CD14-positive monocyte (primary cell): ENCODE data around the gene IGHMBP2. TPM values are rescaled to one million over a fixed set of nuclear protein-coding genes. Genes with fewer than 3 reads are reported as not detected.

Experiments
- DNase-seq, 3 donors: peaks; one replicate each; pipeline ENCODE4 v3.0.0-alpha.2; 2011 to 2022
- H2AFZ ChIP-seq: 2 replicates; pipeline ENCODE4 v1.6.0; 2012; ENCODE audit warnings: mild to moderate bottlenecking, low read depth, low read length, inconsistent platforms; ENCODE audit not compliant: insufficient read depth, poor library complexity, severe bottlenecking
- H3K27ac ChIP-seq, 2 donors: 1 replicate in 1 of 2; 2 replicates in 1 of 2; pipeline ENCODE4 v1.5.1; 2012 to 2013; ENCODE audit warnings: low read length in 2 of 2, control low read depth in 1 of 2, inconsistent platforms in 1 of 2, low read depth in 1 of 2, mild to moderate bottlenecking in 1 of 2
- H3K27me3 ChIP-seq, 2 donors: one replicate each; pipeline versions ENCODE4 v1.6.0 to v1.6.1; 2011 to 2013; ENCODE audit warnings: low read length in 2 of 2; ENCODE audit not compliant: control insufficient read depth in 2 of 2, insufficient read depth in 2 of 2
- H3K36me3 ChIP-seq, 2 donors: replicated peaks in 1 of 2; 1 replicate in 1 of 2; 2 replicates in 1 of 2; pipeline versions ENCODE4 v1.5.1 to v1.6.1; 2012 to 2013; ENCODE audit warnings: low read length in 2 of 2, control low read depth in 1 of 2, inconsistent platforms in 1 of 2, mild to moderate bottlenecking in 1 of 2; ENCODE audit not compliant: insufficient read depth in 2 of 2, control insufficient read depth in 1 of 2
- H3K4me1 ChIP-seq, 2 donors: 1 replicate in 1 of 2; 2 replicates in 1 of 2; pipeline versions ENCODE4 v1.5.1 to v1.6.1; 2012 to 2013; ENCODE audit warnings: low read length in 2 of 2, control low read depth in 1 of 2, inconsistent platforms in 1 of 2, mild to moderate bottlenecking in 1 of 2, moderate library complexity in 1 of 2; ENCODE audit not compliant: insufficient read depth in 2 of 2, control insufficient read depth in 1 of 2
- H3K4me2 ChIP-seq: replicated peaks from 2 replicates; pipeline ENCODE3; 2012; ENCODE audit warnings: low read length, moderate library complexity, mild to moderate bottlenecking; ENCODE audit not compliant: poor library complexity, severe bottlenecking; ENCODE audit errors: extremely low read depth
- H3K4me3 ChIP-seq, 3 experiments: fragments of 200-600 bp in 1 of 3; sonication (generic) in 1 of 3; replicated peaks in 1 of 3; 1 replicate in 2 of 3; 2 replicates in 1 of 3; pipeline ENCODE4 v1.5.1; 2011 to 2013; ENCODE audit warnings: low read length in 3 of 3, mild to moderate bottlenecking in 3 of 3, control low read depth in 2 of 3, low read depth in 2 of 3, inconsistent platforms in 1 of 3, moderate library complexity in 1 of 3
- H3K79me2 ChIP-seq: 2 replicates; pipeline ENCODE4 v1.6.0; 2012; ENCODE audit warnings: mild to moderate bottlenecking, control low read depth, inconsistent platforms, low read length, moderate library complexity; ENCODE audit not compliant: insufficient read depth
- H3K9ac ChIP-seq: 2 replicates; pipeline ENCODE4 v1.6.0; 2017; ENCODE audit warnings: low read length, mild to moderate bottlenecking; ENCODE audit not compliant: insufficient read depth, poor library complexity, severe bottlenecking
- H3K9me3 ChIP-seq, 2 donors: replicated peaks in 1 of 2; 1 replicate in 1 of 2; 2 replicates in 1 of 2; pipeline versions ENCODE4 v1.5.1 to v1.6.1; 2012 to 2013; ENCODE audit warnings: low read length in 2 of 2, control low read depth in 1 of 2; ENCODE audit not compliant: control insufficient read depth in 1 of 2, insufficient read depth in 1 of 2
- H4K20me1 ChIP-seq: 2 replicates; pipeline ENCODE4 v1.6.0; 2012; ENCODE audit warnings: mild to moderate bottlenecking, low read length, control low read depth, moderate library complexity; ENCODE audit not compliant: insufficient read depth
- H3K27ac Mint-ChIP-seq, 7 donors: one replicate each; pipeline ENCODE4 v1.8.0; 2020; ENCODE audit warnings: mild to moderate bottlenecking in 7 of 7, mixed read lengths in 7 of 7, moderate library complexity in 6 of 7, inconsistent platforms in 2 of 7
- H3K27me3 Mint-ChIP-seq, 3 donors: one replicate each; pipeline ENCODE4 v1.8.0; 2021 to 2022; ENCODE audit warnings: low read depth in 3 of 3, mild to moderate bottlenecking in 3 of 3, mixed read lengths in 3 of 3, moderate library complexity in 3 of 3, inconsistent platforms in 1 of 3
- H3K36me3 Mint-ChIP-seq, 2 donors: one replicate each; pipeline ENCODE4 v1.8.0; 2020; ENCODE audit warnings: mixed read lengths in 2 of 2, inconsistent platforms in 1 of 2, mild to moderate bottlenecking in 1 of 2
- H3K4me1 Mint-ChIP-seq: one replicate; pipeline ENCODE4 v1.8.0; 2020; ENCODE audit warnings: mild to moderate bottlenecking, mixed read lengths
- H3K4me3 Mint-ChIP-seq, 2 donors: one replicate each; pipeline ENCODE4 v1.8.0; 2020; ENCODE audit warnings: mild to moderate bottlenecking in 2 of 2, mixed read lengths in 2 of 2, moderate library complexity in 1 of 2
- H3K9me3 Mint-ChIP-seq, 7 donors: one replicate each; pipeline ENCODE4 v1.8.0; 2020 to 2022; ENCODE audit warnings: mixed read lengths in 7 of 7, mild to moderate bottlenecking in 6 of 7, moderate library complexity in 6 of 7, inconsistent platforms in 2 of 7
- WGBS: methylation state at CpG from one replicate; pipeline ENCODE4 v1.1.5; 2013; ENCODE audit warnings: missing lambda C conversion rate; ENCODE audit not compliant: insufficient coverage; 5-methylcytosine and 5-hydroxymethylcytosine counted together
- intact Hi-C, 2 donors: fragments of 100-400 bp; cut with micrococcal nuclease; formaldehyde crosslinking; loops; one replicate each; pipeline versions ENCODE4 v1.15.0 to v1.15.1; 2023
- polyA plus RNA-seq, 3 donors: library from polyadenylated mRNA; depleted of rRNA in 1 of 3; unstranded in 2 of 3; stranded (reverse) in 1 of 3; fragments of 300-500 nt in 2 of 3; fragments of >200 nt in 1 of 3; fragmentation: Illumina TruSeq in 2 of 3; gene quantifications; 1 replicate in 2 of 3; 2 replicates in 1 of 3; pipeline ENCODE4 v1.2.3, GENCODE V29; 2012 to 2021
- TF ChIP-seq, protein P1 (sequence below): fragments of 200-600 bp; IDR thresholded peaks from one replicate; pipeline ENCODE4 v1.8.0; 2022; ENCODE audit warnings: antibody characterized with exemption, mild to moderate bottlenecking

The IGHMBP2 gene
- polyA plus RNA-seq, 3 donors: 3.9 to 14.9 (median 6.0) TPM

GRCh38 chr11:68954836-68955606 is 51.3 kb downstream of the IGHMBP2 start:
- WGBS: 25% methylated on average over 22 of the region's 30 CpGs
- Histone ChIP-seq H3K9ac (peak overlapping the region; percentile 16), H3K4me3 (peak overlapping the region in 2 of 3 experiments; percentile 10 to 61), H3K4me2 (peak overlapping the region; percentile 62), H3K27me3 (no peaks in the 10 kb centered on the region), H3K4me1 (peaks cover 18 to 19% of the 10 kb centered on the region in 2 donors), H2AFZ (peak overlapping the region; percentile 68), H3K36me3 (no peaks in the 10 kb centered on the region), H3K27ac (peak overlapping the region; percentile 7 to 68), H4K20me1 (no peaks in the 10 kb centered on the region), H3K79me2 (no peaks in the 10 kb centered on the region), H3K9me3 (no peaks in the 10 kb centered on the region)
- Mint-ChIP-seq H3K9me3 (peaks cover 0 to 7% (median 0%) of the 10 kb centered on the region in 7 donors), H3K27me3 (peaks cover 0 to 6% (median 3%) of the 10 kb centered on the region in 3 donors), H3K4me3 (peak overlapping the region; percentile 66 to 85), H3K4me1 (peaks cover 12% of the 10 kb centered on the region), H3K36me3 (peaks cover 0 to 3% of the 10 kb centered on the region in 2 donors), H3K27ac (peak overlapping the region in 6 of 7 donors; percentile 38 to 86 (median 76))
- TF ChIP-seq, protein P1, sequence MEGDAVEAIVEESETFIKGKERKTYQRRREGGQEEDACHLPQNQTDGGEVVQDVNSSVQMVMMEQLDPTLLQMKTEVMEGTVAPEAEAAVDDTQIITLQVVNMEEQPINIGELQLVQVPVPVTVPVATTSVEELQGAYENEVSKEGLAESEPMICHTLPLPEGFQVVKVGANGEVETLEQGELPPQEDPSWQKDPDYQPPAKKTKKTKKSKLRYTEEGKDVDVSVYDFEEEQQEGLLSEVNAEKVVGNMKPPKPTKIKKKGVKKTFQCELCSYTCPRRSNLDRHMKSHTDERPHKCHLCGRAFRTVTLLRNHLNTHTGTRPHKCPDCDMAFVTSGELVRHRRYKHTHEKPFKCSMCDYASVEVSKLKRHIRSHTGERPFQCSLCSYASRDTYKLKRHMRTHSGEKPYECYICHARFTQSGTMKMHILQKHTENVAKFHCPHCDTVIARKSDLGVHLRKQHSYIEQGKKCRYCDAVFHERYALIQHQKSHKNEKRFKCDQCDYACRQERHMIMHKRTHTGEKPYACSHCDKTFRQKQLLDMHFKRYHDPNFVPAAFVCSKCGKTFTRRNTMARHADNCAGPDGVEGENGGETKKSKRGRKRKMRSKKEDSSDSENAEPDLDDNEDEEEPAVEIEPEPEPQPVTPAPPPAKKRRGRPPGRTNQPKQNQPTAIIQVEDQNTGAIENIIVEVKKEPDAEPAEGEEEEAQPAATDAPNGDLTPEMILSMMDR: no peak
- peak; percentile 81 to 84 (median 82) for DNase-seq
- intact Hi-C loops: no loop called here

DNA sequence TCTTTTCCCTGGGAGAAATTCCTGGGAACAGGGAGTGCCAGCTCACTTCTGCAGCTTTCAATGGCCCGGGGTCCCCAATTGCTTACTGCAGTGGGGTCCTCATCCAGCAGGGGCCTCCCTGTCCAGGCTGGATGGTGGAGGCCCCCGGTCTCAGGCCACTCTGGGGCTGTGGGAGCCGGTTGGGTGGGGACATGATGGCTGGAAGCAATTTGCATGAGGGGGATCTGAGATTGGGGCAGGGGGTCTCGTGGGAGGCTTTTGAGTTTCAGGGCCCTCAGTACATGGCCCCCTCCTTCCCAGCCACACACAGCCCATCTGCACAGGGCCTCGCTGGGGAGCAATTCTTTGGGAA is 51.9 kb downstream of the IGHMBP2 start:
- H4K20me1 ChIP-seq: no peaks in the 10 kb centered on the region
- no peak for DNase-seq
- peak overlapping the region; percentile 7 to 68 for H3K27ac ChIP-seq
- H3K79me2 ChIP-seq: no peaks in the 10 kb centered on the region
- peak overlapping the region; percentile 16 for H3K9ac ChIP-seq
- TF ChIP-seq, protein P1: no peak
- H3K4me3 ChIP-seq: peak overlapping the region in 2 of 3 experiments; percentile 10 to 61
- no peaks in the 10 kb centered on the region for H3K9me3 ChIP-seq
- Mint-ChIP-seq H3K9me3 (peaks cover 0 to 7% (median 0%) of the 10 kb centered on the region in 7 donors), H3K27me3 (peaks cover 2 to 6% (median 3%) of the 10 kb centered on the region in 3 donors), H3K4me1 (peaks cover 12% of the 10 kb centered on the region), H3K36me3 (peaks cover 0 to 3% of the 10 kb centered on the region in 2 donors), H3K4me3 (peak overlapping the region; percentile 66 to 85), H3K27ac (peak overlapping the region in 6 of 7 donors; percentile 38 to 86 (median 76))
- no peaks in the 10 kb centered on the region for H3K36me3 ChIP-seq
- peaks cover 18 to 19% of the 10 kb centered on the region in 2 donors for H3K4me1 ChIP-seq
- H3K4me2 ChIP-seq: peak overlapping the region; percentile 62
- H3K27me3 ChIP-seq: no peaks in the 10 kb centered on the region
- peak overlapping the region; percentile 68 for H2AFZ ChIP-seq
- 8% methylated on average over 2 of the region's 5 CpGs for WGBS
- intact Hi-C loops: no loop called here
